ENCODE data around the gene ZNF524. TPM values are rescaled to one million over a fixed set of nuclear protein-coding genes. Genes with fewer than 3 reads are reported as not detected.
"Not testable (repeated sequence)": the region's sequence is repeated elsewhere in the genome, so short reads cannot be mapped to it uniquely, and the experiment has no call there.

The ZNF524 gene
- total RNA-seq, 1 donor from 2014 or later, result 16.0 TPM

- peak; percentile 38 for DNase-seq
Measured at GRCh38 chr19:55581145-55581822, 18.8 kb upstream of the ZNF524 start.

DNA sequence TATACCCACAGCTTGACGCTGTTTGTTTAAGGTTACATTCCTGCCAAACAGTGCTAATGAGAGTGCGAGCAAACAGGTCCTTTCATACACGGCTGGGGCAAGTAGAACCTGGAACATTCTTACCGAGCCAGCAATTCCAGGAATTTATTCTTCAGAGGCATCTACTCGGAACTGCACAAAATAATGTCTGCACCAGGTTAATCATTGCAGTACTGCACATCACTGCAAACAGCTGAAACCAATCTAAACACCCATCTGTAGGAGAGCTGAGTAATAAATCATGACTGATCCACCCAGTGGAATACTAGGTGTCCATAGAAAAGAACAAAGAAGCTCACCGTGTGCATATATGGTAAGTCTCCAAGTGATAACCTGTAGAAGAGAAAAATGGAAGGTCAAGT is 18.3 kb upstream of the ZNF524 start:
- DNase-seq, result no peak

GRCh38 chr19:55582284-55582683 is 17.8 kb upstream of the ZNF524 start:
- not testable (repeated sequence) for DNase-seq

DNA sequence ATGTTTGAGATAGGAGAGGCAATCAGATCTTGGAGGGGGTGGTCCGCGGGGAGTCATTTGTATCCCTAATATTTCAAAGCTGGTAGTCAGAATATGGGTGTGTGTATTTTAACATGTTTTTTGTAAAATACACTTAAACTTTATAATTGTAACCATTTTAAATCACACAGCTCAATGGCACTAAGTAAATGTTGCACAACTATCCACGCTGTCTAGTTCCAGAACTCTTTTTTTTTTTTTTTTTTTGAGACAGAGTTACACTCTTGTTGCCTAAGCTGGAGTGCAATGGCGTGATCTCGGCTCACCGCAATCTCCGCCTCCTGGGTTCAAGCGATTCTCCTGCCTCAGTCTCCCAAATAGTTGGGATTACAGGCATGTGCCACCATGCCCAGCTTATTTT is 16.2 kb upstream of the ZNF524 start:
- DNase-seq, result not testable (repeated sequence)

- no peak for DNase-seq
Measured at GRCh38 chr19:55584871-55585270, 15.2 kb upstream of the ZNF524 start.

GRCh38 chr19:55585658-55586339 is 14.3 kb upstream of the ZNF524 start:
- peak; percentile 94 for DNase-seq

GRCh38 chr19:55586976-55587668 is 13.0 kb upstream of the ZNF524 start:
- peak; percentile 96 for DNase-seq

DNA sequence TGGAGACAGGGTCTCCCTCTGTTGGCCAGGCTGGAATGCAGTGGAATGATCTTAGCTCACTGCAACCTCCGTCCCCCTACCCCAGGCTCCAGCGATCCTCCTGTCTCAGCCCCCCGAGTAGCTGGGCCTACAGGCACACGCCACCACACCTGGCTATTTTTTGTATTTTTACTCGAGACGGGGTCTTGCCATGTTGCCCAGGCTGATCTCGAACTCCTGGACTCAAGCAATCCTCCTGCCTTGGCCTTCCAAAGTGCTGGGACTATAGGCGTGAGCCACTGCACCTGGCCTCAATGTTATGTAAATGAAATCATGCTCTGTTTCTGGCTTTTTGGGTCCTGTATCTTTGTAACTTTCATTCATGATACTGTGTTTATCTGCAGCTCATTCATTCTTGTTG is 11.3 kb upstream of the ZNF524 start:
- DNase-seq, result no peak

GRCh38 chr19:55590109-55590508 is 10.0 kb upstream of the ZNF524 start:
- no peak for DNase-seq

DNA sequence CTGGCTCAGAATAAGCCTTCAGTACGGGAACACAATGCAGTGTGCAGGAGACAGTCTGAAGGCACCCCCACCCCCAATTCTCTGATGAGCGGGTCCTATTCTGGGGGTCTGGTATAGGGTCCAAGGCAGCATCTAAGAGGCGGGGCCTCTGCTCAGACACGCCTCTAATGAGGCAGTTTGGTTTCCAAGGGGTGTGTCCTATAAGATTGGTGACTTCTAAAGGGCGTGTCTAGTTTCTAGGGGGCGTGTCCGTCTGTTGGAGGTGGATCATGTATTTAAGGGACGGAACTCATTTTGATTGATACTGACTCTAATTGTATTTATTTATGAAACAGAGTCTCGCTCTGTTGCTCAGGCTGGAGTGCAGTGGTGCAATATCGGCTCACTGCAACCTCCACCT is 9.5 kb upstream of the ZNF524 start:
- DNase-seq, result peak; percentile 29

DNA sequence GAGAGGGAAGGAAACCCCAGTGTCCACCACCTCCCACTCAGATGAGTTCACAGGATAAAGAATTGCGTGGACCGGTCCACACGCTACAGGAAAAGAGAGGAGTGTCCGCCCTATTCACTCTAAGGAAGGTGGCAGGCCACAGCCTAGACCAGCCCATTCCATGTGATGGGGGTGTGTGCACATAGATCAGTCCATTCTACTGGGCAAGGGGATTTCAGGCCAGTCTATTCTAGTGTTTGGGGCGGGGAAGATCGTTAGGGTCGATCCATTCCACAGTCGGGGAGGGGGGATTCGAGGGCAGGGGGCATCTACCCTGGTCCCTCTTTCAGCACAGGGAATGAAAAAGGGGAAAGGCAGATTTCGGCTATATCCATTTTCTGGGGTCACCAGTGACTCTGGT is 8.5 kb upstream of the ZNF524 start:
- DNase-seq, result no peak

GRCh38 chr19:55592391-55593090 is 7.5 kb upstream of the ZNF524 start:
- no peak for DNase-seq

GRCh38 chr19:55593096-55593772 is 6.9 kb upstream of the ZNF524 start:
- no peak for DNase-seq

DNA sequence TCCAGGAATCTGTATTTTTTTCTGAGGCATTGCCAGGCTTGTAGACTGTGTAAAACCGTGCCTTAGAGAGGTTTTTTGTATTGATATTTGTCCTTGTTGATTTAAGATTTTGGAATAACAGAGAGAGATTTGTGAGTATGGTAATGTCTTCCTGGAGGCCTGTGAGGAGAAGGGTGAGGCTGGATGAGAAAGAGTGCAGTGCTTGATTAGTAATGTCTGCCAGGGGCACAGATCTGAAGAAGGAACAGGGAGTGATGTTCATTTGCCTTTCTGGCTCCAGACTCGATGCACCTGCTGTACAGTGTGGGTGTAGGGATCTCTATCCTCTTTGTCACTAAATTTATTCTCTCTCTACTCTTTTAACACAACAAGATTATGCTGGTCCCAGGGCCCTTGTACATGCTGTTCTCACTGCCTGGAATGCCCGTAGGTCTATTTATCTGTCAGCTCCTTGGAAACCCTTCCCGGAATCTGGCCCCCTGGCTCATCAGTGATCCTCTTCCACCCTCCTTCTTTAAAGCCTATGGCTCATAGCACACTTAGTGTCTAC is 5.0 kb upstream of the ZNF524 start:
- DNase-seq, result peak; percentile 72

GRCh38 chr19:55596304-55596703 is 3.8 kb upstream of the ZNF524 start:
- DNase-seq, result no peak

DNA sequence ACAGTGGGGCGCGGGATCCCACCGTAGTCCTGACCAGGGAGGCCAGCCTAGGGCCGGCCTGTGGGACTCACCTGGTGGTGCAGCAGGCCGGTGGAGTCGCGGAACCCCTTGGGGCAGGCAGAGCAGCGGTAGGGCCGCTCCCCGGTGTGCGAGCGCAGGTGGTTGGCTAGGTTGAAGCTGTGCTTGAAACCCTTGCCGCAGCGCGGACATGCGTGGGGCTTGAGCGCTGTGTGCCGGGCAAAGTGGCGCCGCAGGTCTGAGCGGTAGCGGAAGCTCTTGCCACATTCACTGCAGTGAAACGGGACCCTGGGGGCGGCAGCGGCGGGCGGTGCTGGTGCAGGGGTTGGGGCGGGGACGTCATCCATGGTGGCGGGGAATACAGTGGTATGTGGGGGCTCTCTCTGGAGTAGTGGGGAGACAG is 2.6 kb upstream of the ZNF524 start:
- DNase-seq, result no peak

GRCh38 chr19:55598034-55598433 is 2.1 kb upstream of the ZNF524 start:
- no peak for DNase-seq

- DNase-seq, result peak; percentile 96
Measured at GRCh38 chr19:55598719-55599467, 1.2 kb upstream of the ZNF524 start.

DNA sequence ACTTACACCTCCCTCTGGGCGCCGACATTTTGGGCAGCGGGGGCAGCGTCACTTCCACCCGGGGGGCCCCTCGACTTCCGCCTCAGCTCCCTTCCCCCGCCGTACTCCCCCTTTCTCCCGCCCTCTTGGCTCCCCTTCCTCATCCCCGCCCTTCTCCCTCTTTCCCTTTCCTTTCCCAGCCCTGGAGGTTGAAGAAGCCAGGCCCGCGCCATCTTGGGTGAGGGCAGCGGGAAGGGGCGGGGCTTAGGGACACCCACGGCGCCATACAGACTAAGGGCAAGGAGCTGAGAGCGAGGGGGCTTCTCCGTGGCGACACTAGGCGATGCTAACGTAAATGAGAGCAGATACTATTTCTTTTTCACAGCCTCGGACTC is 633 bp upstream of the ZNF524 start, which contains the start of gene FIZ1:
TSS of gene FIZ1 (minus strand) at position 50 of the 374 bp plus-strand sequence. CDS start 1,652 bp downstream, outside the sequence.
- DNase-seq, result peak; percentile 100

DNA sequence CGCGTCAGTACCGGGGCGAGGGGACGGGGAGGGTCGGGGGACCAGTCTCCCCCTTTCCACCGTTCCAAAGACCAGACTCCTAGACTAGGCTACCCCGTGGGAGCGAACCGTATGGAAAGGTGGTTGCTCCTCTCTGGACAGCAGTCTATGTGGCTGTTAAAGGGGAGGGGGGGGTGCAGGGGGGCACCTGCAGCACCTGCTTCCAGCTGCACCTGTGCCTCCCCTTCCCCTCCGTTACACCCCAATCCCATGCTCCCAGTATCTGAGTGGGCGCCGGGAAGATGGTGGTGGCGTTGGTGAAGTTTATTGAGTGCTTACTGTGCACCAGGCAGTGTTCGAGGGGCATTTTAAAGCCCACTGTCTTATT is 557 bp downstream of the ZNF524 start:
- no peak for DNase-seq

GRCh38 chr19:55601084-55601483 is 996 bp downstream of the ZNF524 start:
- peak; percentile 28 for DNase-seq

All from tongue (tissue), 2 donors.